H1 (cell line): ENCODE measurements around the gene TM4SF18. TPM values are rescaled to one million over a fixed set of nuclear protein-coding genes. Genes with fewer than 3 reads are reported as not detected.

Experiments
- CTCF ChIA-PET: fragments of 300-600 bp; sonication (Branson Sonifier 250); formaldehyde crosslinking; loops from one replicate; lab custom pipeline; 2021; ENCODE audit not compliant: partially characterized antibody; lab: Charles Lee
- POLR2A ChIA-PET: fragments of 300-600 bp; sonication (Branson Sonifier 250); formaldehyde crosslinking; loops from one replicate; lab custom pipeline; 2021; ENCODE audit warnings: inconsistent platforms; ENCODE audit not compliant: partially characterized antibody; lab: Charles Lee
- DNase-seq, 2 experiments: peaks; one replicate each; pipeline versions ENCODE4 v3.0.0 to v3.0.0-alpha.2; 2010 to 2022; ENCODE audit warnings: low spot score in 2 of 2, low read depth in 1 of 2, mixed read lengths in 1 of 2
- FAIRE-seq: peaks from 2 replicates; lab custom pipeline; 2011; peaks lifted over from hg19 to GRCh38; lab: Jason Lieb, UNC
- H2AFZ ChIP-seq: 2 replicates; pipeline ENCODE4 v1.8.1; 2012; ENCODE audit warnings: low read length, inconsistent platforms
- H2AK5ac ChIP-seq: 2 replicates; pipeline ENCODE4 v1.6.1; 2013; ENCODE audit warnings: low read depth, low read length
- H2BK120ac ChIP-seq: replicated peaks from 2 replicates; pipeline ENCODE3; 2013; ENCODE audit warnings: low read depth, low read length, inconsistent platforms
- H2BK12ac ChIP-seq: 2 replicates; pipeline ENCODE4 v1.6.1; 2013; ENCODE audit warnings: low read depth, low read length
- H2BK15ac ChIP-seq: 2 replicates; pipeline ENCODE4 v1.6.1; 2013; ENCODE audit warnings: low read length
- H2BK20ac ChIP-seq: 2 replicates; pipeline ENCODE4 v1.6.1; 2013; ENCODE audit warnings: low read length
- H2BK5ac ChIP-seq: 2 replicates; pipeline ENCODE4 v1.6.1; 2013; ENCODE audit warnings: low read depth, low read length
- H3K14ac ChIP-seq: 2 replicates; pipeline ENCODE4 v1.6.1; 2013; ENCODE audit warnings: inconsistent platforms; ENCODE audit not compliant: insufficient read length
- H3K18ac ChIP-seq: 2 replicates; pipeline ENCODE4 v1.6.1; 2013; ENCODE audit warnings: low read length; ENCODE audit errors: extremely low read depth
- H3K23ac ChIP-seq: 2 replicates; pipeline ENCODE4 v1.6.1; 2013; ENCODE audit warnings: inconsistent platforms; ENCODE audit not compliant: insufficient read length
- H3K23me2 ChIP-seq: 2 replicates; pipeline ENCODE4 v1.6.1; 2013; ENCODE audit warnings: low read depth, low read length
- H3K27ac ChIP-seq: 2 replicates; pipeline ENCODE4 v1.6.1; 2011; ENCODE audit warnings: low read depth, low read length, inconsistent platforms
- H3K27me3 ChIP-seq, 4 experiments: replicated peaks in 1 of 4; 1 replicate in 1 of 4; 2 replicates in 3 of 4; pipeline versions ENCODE4 v1.6.1 to v1.8.1; 2011 to 2013; ENCODE audit warnings: low read length in 3 of 4, mild to moderate bottlenecking in 3 of 4, inconsistent platforms in 2 of 4, mixed read lengths in 2 of 4, moderate library complexity in 1 of 4; ENCODE audit not compliant: control insufficient read depth in 3 of 4, insufficient read depth in 3 of 4; ENCODE audit errors: extremely low read depth in 1 of 4
- H3K36me3 ChIP-seq, 4 experiments: 2 replicates each; pipeline versions ENCODE4 v1.6.1 to v1.8.1; 2011 to 2013; ENCODE audit warnings: mild to moderate bottlenecking in 4 of 4, low read length in 3 of 4, moderate library complexity in 2 of 4, control low read depth in 1 of 4, inconsistent platforms in 1 of 4; ENCODE audit not compliant: insufficient read depth in 4 of 4, control insufficient read depth in 2 of 4
- H3K4ac ChIP-seq: replicated peaks from 2 replicates; pipeline ENCODE3; 2013; ENCODE audit warnings: low read length, low read depth, mixed read lengths, inconsistent platforms; ENCODE audit not compliant: insufficient read length
- H3K4me1 ChIP-seq, 4 experiments: replicated peaks in 1 of 4; 1 replicate in 1 of 4; 2 replicates in 3 of 4; pipeline versions ENCODE4 v1.6.1 to v1.8.1; 2011 to 2013; ENCODE audit warnings: low read length in 3 of 4, inconsistent platforms in 2 of 4, mixed read lengths in 1 of 4; ENCODE audit not compliant: insufficient read depth in 4 of 4, control insufficient read depth in 3 of 4
- H3K4me2 ChIP-seq, 2 experiments: 2 replicates each; pipeline versions ENCODE4 v1.6.1 to v1.8.1; 2011 to 2013; ENCODE audit warnings: low read depth in 2 of 2, low read length in 2 of 2, control low read depth in 1 of 2, inconsistent platforms in 1 of 2, mild to moderate bottlenecking in 1 of 2; ENCODE audit not compliant: insufficient read depth in 1 of 2
- H3K4me3 ChIP-seq, 4 experiments: fragments of 200-600, 300-600 bp in 1 of 4; sonication (generic), shearing (Covaris generic), sonication (Bioruptor Twin) in 1 of 4; 2 replicates each; pipeline versions ENCODE4 v1.5.1 to v1.8.1; 2011 to 2016; ENCODE audit warnings: low read length in 4 of 4, low read depth in 3 of 4, control low read depth in 2 of 4, inconsistent platforms in 2 of 4, mild to moderate bottlenecking in 2 of 4, mixed read lengths in 1 of 4, moderate library complexity in 1 of 4; ENCODE audit not compliant: insufficient read depth in 2 of 4; ENCODE audit errors: extremely low read depth in 1 of 4
- H3K56ac ChIP-seq: replicated peaks from 2 replicates; pipeline ENCODE3; 2013; ENCODE audit warnings: low read depth, mild to moderate bottlenecking, mixed read lengths, low read length, inconsistent platforms; ENCODE audit not compliant: insufficient read length
- H3K79me1 ChIP-seq: 2 replicates; pipeline ENCODE4 v1.6.1; 2013; ENCODE audit warnings: low read depth, low read length, control low read depth
- H3K79me2 ChIP-seq, 2 experiments: 2 replicates each; pipeline versions ENCODE4 v1.6.1 to v1.8.1; 2012 to 2013; ENCODE audit warnings: low read length in 2 of 2, mild to moderate bottlenecking in 2 of 2, inconsistent platforms in 1 of 2; ENCODE audit not compliant: insufficient read depth in 2 of 2, control insufficient read depth in 1 of 2
- H3K9ac ChIP-seq, 4 experiments: replicated peaks in 1 of 4; 1 replicate in 1 of 4; 2 replicates in 3 of 4; pipeline versions ENCODE4 v1.6.1 to v1.8.1; 2011 to 2013; ENCODE audit warnings: low read depth in 3 of 4, low read length in 3 of 4, control low read depth in 2 of 4, mild to moderate bottlenecking in 2 of 4, moderate library complexity in 2 of 4, inconsistent platforms in 1 of 4; ENCODE audit errors: extremely low read depth in 1 of 4
- H3K9me3 ChIP-seq, 2 experiments: 2 replicates each; pipeline versions ENCODE4 v1.6.1 to v1.8.1; 2012 to 2013; ENCODE audit warnings: mild to moderate bottlenecking in 2 of 2, moderate library complexity in 2 of 2, control low read depth in 1 of 2, inconsistent platforms in 1 of 2, low read depth in 1 of 2, low read length in 1 of 2, mixed read lengths in 1 of 2; ENCODE audit not compliant: insufficient read depth in 2 of 2
- H4K20me1 ChIP-seq, 2 experiments: replicated peaks in 1 of 2; 2 replicates each; pipeline versions ENCODE3 to v1.8.1; 2011 to 2013; ENCODE audit warnings: inconsistent platforms in 2 of 2, low read length in 2 of 2, mild to moderate bottlenecking in 1 of 2; ENCODE audit not compliant: insufficient read depth in 2 of 2, control insufficient read depth in 1 of 2
- H4K5ac ChIP-seq: 2 replicates; pipeline ENCODE4 v1.6.1; 2013; ENCODE audit warnings: low read length, low read depth, mixed read lengths, inconsistent platforms; ENCODE audit not compliant: insufficient read length
- H4K8ac ChIP-seq: 2 replicates; pipeline ENCODE4 v1.8.0; 2013; ENCODE audit warnings: mild to moderate bottlenecking, moderate library complexity, low read length, inconsistent platforms; ENCODE audit not compliant: insufficient read depth; ENCODE audit errors: extremely low read depth
- H4K91ac ChIP-seq: replicated peaks from 2 replicates; pipeline ENCODE3; 2013; ENCODE audit warnings: low read length, mixed read lengths, inconsistent platforms; ENCODE audit not compliant: insufficient read length
- CBX5 ChIP-seq: fragments of 300-800, 300-1000 bp; sonication (generic); IDR thresholded peaks from 2 replicates; pipeline ENCODE4 v1.7.1; 2016; ENCODE audit warnings: antibody characterized with exemption, low read length, low read depth
- CBX8 ChIP-seq: fragments of 300-800, 300-1000 bp; sonication (generic); IDR thresholded peaks from 2 replicates; pipeline ENCODE4 v1.7.1; 2016; ENCODE audit warnings: low read depth, low read length, borderline replicate concordance
- CHD1 ChIP-seq: IDR thresholded peaks from 2 replicates; pipeline ENCODE4 v1.6.1; 2012; ENCODE audit warnings: low read depth, low read length, improper control_type of control experiment
- EP300 ChIP-seq, 2 experiments: IDR thresholded peaks; 1 replicate in 1 of 2; 2 replicates in 1 of 2; pipeline ENCODE4 v1.6.1; 2011 to 2012; ENCODE audit warnings: low read depth in 2 of 2, low read length in 2 of 2, mild to moderate bottlenecking in 2 of 2, borderline replicate concordance in 1 of 2, inconsistent platforms in 1 of 2, moderate library complexity in 1 of 2
- HDAC6 ChIP-seq: IDR thresholded peaks from one replicate; pipeline ENCODE4 v1.7.1; 2012; ENCODE audit warnings: low read depth, mild to moderate bottlenecking, inconsistent platforms, low read length, moderate library complexity
- JUN ChIP-seq: IDR thresholded peaks from 2 replicates; pipeline ENCODE4 v1.6.1; 2011; ENCODE audit warnings: low read depth, mild to moderate bottlenecking, improper control_type of control experiment, low read length
- KDM5A ChIP-seq: fragments of 200-600 bp; IDR thresholded peaks from 2 replicates; pipeline ENCODE4 v1.7.1; 2012; ENCODE audit warnings: mild to moderate bottlenecking, low read length, inconsistent platforms, mixed read lengths
- POLR2AphosphoS5 ChIP-seq: IDR thresholded peaks from 2 replicates; pipeline ENCODE4 v1.6.1; 2011; ENCODE audit warnings: low read depth, low read length
- POU5F1 ChIP-seq: IDR thresholded peaks from 2 replicates; pipeline ENCODE4 v1.6.1; 2011; ENCODE audit warnings: low read depth, mild to moderate bottlenecking, low read length, moderate library complexity
- SIN3A ChIP-seq, 2 experiments: IDR thresholded peaks in 1 of 2; conservative IDR thresholded peaks in 1 of 2; 2 replicates each; pipeline ENCODE4 v1.6.1; 2011 to 2012; ENCODE audit warnings: low read length in 2 of 2, improper control_type of control experiment in 1 of 2, low read depth in 1 of 2, mild to moderate bottlenecking in 1 of 2
- SP1 ChIP-seq: IDR thresholded peaks from 2 replicates; pipeline ENCODE4 v1.6.1; 2011; ENCODE audit warnings: low read depth, low read length
- SP4 ChIP-seq: IDR thresholded peaks from 2 replicates; pipeline ENCODE4 v1.6.1; 2012; ENCODE audit warnings: low read length, inconsistent platforms
- YY1 ChIP-seq: IDR thresholded peaks from 2 replicates; pipeline ENCODE4 v1.6.1; 2011; ENCODE audit warnings: low read depth, mild to moderate bottlenecking, low read length
- ZNF274 ChIP-seq: IDR thresholded peaks from 2 replicates; pipeline ENCODE4 v1.7.0; 2012; ENCODE audit warnings: low read length, borderline replicate concordance; ENCODE audit errors: extremely low read depth
- WGBS, 2 experiments: shearing (Covaris generic) in 1 of 2; methylation state at CpG; one replicate each; pipeline versions ENCODE4 v1.1.6 to v1.1.7; 2013 to 2015; ENCODE audit warnings: low lambda C conversion rate in 2 of 2, mixed read lengths in 2 of 2, inconsistent platforms in 1 of 2, low coverage in 1 of 2, missing lambda C conversion rate in 1 of 2; ENCODE audit not compliant: insufficient replicate concordance in 2 of 2, insufficient coverage in 1 of 2, insufficient read length in 1 of 2; ENCODE audit errors: extremely low coverage in 1 of 2, missing lambda C conversion rate in 1 of 2; 5-methylcytosine and 5-hydroxymethylcytosine counted together
- polyA plus RNA-seq, 7 experiments: library from polyadenylated mRNA; depleted of rRNA in 3 of 7; stranded (reverse) in 5 of 7; unstranded in 2 of 7; fragments of >200 nt in 5 of 7; fragments of 200-250 nt in 2 of 7; gene quantifications; 1 replicate in 5 of 7; 2 replicates in 1 of 7; 4 replicates in 1 of 7; pipeline versions ENCODE4 v1.2.1 to v1.2.3, GENCODE V29; 2011 to 2013; ENCODE audit warnings: missing spikeins in 2 of 7, mixed read lengths in 2 of 7
- total RNA-seq: library from RNA; stranded (reverse); fragmentation: NEBNext Ultra II Directional; extraction: Animal tissue kit (Norgen Biotek cat#: 25700); gene quantifications from 2 replicates; pipeline ENCODE4 v1.2.1, GENCODE V29; 2021

The TM4SF18 gene
- total and polyA plus RNA-seq, 2 of the 8 experiments (the other 6 are each of a cell fraction or from before 2014, with no cell fraction given), result 2.9 to 13.6 TPM

DNA sequence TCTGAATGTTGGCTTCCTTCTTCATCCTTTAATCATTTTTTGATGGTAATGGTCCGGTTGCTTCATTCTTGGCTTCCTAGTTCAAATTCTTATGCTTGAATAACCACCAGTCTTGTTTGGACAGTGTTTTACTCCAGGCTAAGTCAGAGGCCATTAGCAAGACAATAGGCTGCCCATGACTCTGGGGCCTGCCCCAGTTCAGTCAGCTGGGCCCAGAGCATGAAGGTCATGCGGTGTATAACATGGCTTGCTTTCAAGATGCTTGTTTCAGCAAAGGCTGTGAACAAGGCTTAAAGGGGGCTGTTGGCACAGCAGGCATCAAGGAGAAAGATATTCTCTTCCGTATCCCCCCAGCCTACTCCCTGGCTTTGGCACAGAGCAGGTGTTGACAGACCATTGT lies 13.7 kb downstream of the TM4SF18 start:
- H3K27me3 ChIP-seq, result no peaks in the 10 kb centered on the region
- POLR2A ChIA-PET, result no interaction called here
- no peak overlapping the region for H4K8ac ChIP-seq
- H3K4me1 ChIP-seq, result peaks cover 0 to 4% (median 2%) of the 10 kb centered on the region in 4 experiments; a peak in 2 of 7 replicates
- H3K79me2 ChIP-seq, result no peaks in the 10 kb centered on the region
- H2BK5ac ChIP-seq, result no peak overlapping the region
- no peak overlapping the region for H3K4ac ChIP-seq
- H4K5ac ChIP-seq, result no peak overlapping the region
- H3K79me1 ChIP-seq, result no peaks in the 10 kb centered on the region
- no peak overlapping the region for H2AFZ ChIP-seq
- TF ChIP-seq JUN (no peak), POU5F1 (no peak), YY1 (no peak), KDM5A (no peak), SP1 (no peak), ZNF274 (no peak), HDAC6 (no peak), POLR2AphosphoS5 (no peak), SIN3A (conservative IDR thresholded peaks at IDR 0.05 in 1 of 2, IDR thresholded peaks at IDR 0.05 in 1 of 2; ENCODE audit: low read depth in 1 of 2, low read length in 2 of 2) (no peak), CBX8 (no peak), EP300 (IDR thresholded peaks at IDR 0.05; ENCODE audit: borderline replicate concordance in 1 of 2, low read depth in 2 of 2, low read length in 2 of 2) (no peak), CHD1 (no peak), CBX5 (no peak), SP4 (no peak)
- H3K9ac ChIP-seq, result no peak overlapping the region
- H3K23me2 ChIP-seq, result peaks cover 2% of the 10 kb centered on the region; the same call in 1 of the 2 replicates
- DNase-seq (no peak), FAIRE-seq (no peak)
- H3K14ac ChIP-seq, result no peak overlapping the region
- H4K91ac ChIP-seq, result no peak overlapping the region
- no peak overlapping the region for H3K56ac ChIP-seq
- 97% methylated on average over 3 of the region's 3 CpGs; no CpG with 5 or more reads in 1 of the 2 experiments for WGBS, 2 experiments
- H2BK20ac ChIP-seq, result no peak overlapping the region
- no peak overlapping the region for H3K4me3 ChIP-seq
- no peaks in the 10 kb centered on the region; a peak in 2 of 8 replicates for H3K36me3 ChIP-seq
- no peak overlapping the region for H2BK12ac ChIP-seq
- H2AK5ac ChIP-seq, result no peak overlapping the region
- no peak overlapping the region for H3K4me2 ChIP-seq
- H3K18ac ChIP-seq, result no peak overlapping the region
- no peak overlapping the region for H2BK15ac ChIP-seq
- CTCF ChIA-PET, result interaction anchor here (0.9 to 1.1 kb wide), 2 partner anchors 14 to 32 kb away, joined by 3 to 4 read pairs; partner anchors contain the start of gene TM4SF18
- H3K9me3 ChIP-seq, result no peaks in the 10 kb centered on the region
- no peak overlapping the region for H3K27ac ChIP-seq
- H3K23ac ChIP-seq, result no peak overlapping the region
- no peak overlapping the region for H2BK120ac ChIP-seq
- H4K20me1 ChIP-seq, result no peaks in the 10 kb centered on the region
